HEK293 (cell line): ENCODE data around the gene ATP6V0A1.
A peak's percentile ranks its signal among the peaks of the same experiment; 100 is the strongest.

Source experiments
- CTCF ChIA-PET: fragments of 350-600 bp; formaldehyde crosslinking; extraction: SDS; loops from one replicate; lab custom pipeline; 2021; ENCODE audit warnings: antibody characterized with exemption; lab: Yijun Ruan, JAX
- POLR2A ChIA-PET: fragments of 300-600 bp; formaldehyde crosslinking; extraction: SDS; loops from one replicate; lab custom pipeline; 2020; ENCODE audit warnings: antibody characterized with exemption, inconsistent platforms; lab: Yijun Ruan, JAX
- H3K27ac ChIP-seq: fragments of 200-500 bp; sonication (Bioruptor generic); 2 replicates; pipeline ENCODE4 v1.5.1; 2014; ENCODE audit warnings: low read depth, low read length, control low read depth, inconsistent platforms; ENCODE audit errors: extremely low read depth
- H3K36me3 ChIP-seq, 2 experiments: fragments of 200-500 bp in 1 of 2; sonication (Bioruptor generic) in 1 of 2; 1 replicate in 1 of 2; 2 replicates in 1 of 2; pipeline ENCODE4 v1.5.1; 2014 to 2017; ENCODE audit warnings: inconsistent platforms in 2 of 2, low read length in 2 of 2; ENCODE audit not compliant: control insufficient read depth in 2 of 2, insufficient read depth in 1 of 2
- H3K4me1 ChIP-seq: fragments of 200-500 bp; sonication (Bioruptor generic); 2 replicates; pipeline ENCODE4 v1.5.1; 2014; ENCODE audit warnings: mild to moderate bottlenecking, low read length, inconsistent platforms; ENCODE audit not compliant: control insufficient read depth, insufficient read depth
- H3K4me3 ChIP-seq: 2 replicates; pipeline ENCODE4 v1.5.1; 2011; ENCODE audit warnings: low read depth, mild to moderate bottlenecking, control low read depth, low read length, moderate library complexity
- H3K9me3 ChIP-seq: fragments of 200-500 bp; sonication (Bioruptor generic); 2 replicates; pipeline ENCODE4 v1.5.1; 2014; ENCODE audit warnings: low read depth, low read length, inconsistent platforms; ENCODE audit not compliant: control insufficient read depth, insufficient read depth
- GLI4 ChIP-seq: fragments of 450-650 bp; formaldehyde crosslinking; IDR thresholded peaks from 2 replicates; pipeline ENCODE4 v1.5.1; 2016; ENCODE audit warnings: missing biosample characterization, missing genetic modification characterization
- GLIS1 ChIP-seq: fragments of 450-650 bp; formaldehyde crosslinking; IDR thresholded peaks from 2 replicates; pipeline ENCODE4 v1.5.1; 2016; ENCODE audit warnings: missing biosample characterization, missing genetic modification characterization
- KLF7 ChIP-seq: fragments of 450-650 bp; formaldehyde crosslinking; IDR thresholded peaks from 2 replicates; pipeline ENCODE4 v1.5.1; 2016; ENCODE audit warnings: missing biosample characterization, missing genetic modification characterization, borderline replicate concordance
- MEIS1 ChIP-seq: sonication (generic); formaldehyde crosslinking; IDR thresholded peaks from 2 replicates; pipeline ENCODE4 v1.8.1; 2022; ENCODE audit warnings: missing genetic modification reagents, mild to moderate bottlenecking, borderline replicate concordance
- OSR2 ChIP-seq: fragments of 450-650 bp; formaldehyde crosslinking; IDR thresholded peaks from 2 replicates; pipeline ENCODE4 v1.5.1; 2016; ENCODE audit warnings: missing biosample characterization, missing genetic modification characterization
- PRDM1 ChIP-seq: fragments of 450-650 bp; formaldehyde crosslinking; IDR thresholded peaks from 2 replicates; pipeline ENCODE4; 2016; ENCODE audit warnings: missing biosample characterization, missing genetic modification characterization
- PRDM10 ChIP-seq: fragments of 450-650 bp; formaldehyde crosslinking; IDR thresholded peaks from 2 replicates; pipeline ENCODE4 v1.5.1; 2016; ENCODE audit warnings: missing biosample characterization, missing genetic modification characterization
- SP7 ChIP-seq: fragments of 450-650 bp; formaldehyde crosslinking; IDR thresholded peaks from 2 replicates; pipeline ENCODE4 v1.5.1; 2016; ENCODE audit warnings: missing biosample characterization, missing genetic modification characterization
- ZBTB7A ChIP-seq: fragments of 450-650 bp; formaldehyde crosslinking; IDR thresholded peaks from 2 replicates; pipeline ENCODE4 v1.5.1; 2016; ENCODE audit warnings: low read depth, missing biosample characterization, missing genetic modification characterization
- ZEB2 ChIP-seq: fragments of 450-650 bp; formaldehyde crosslinking; IDR thresholded peaks from 2 replicates; pipeline ENCODE4 v1.5.1; 2016; ENCODE audit warnings: missing biosample characterization, missing genetic modification characterization
- ZFP3 ChIP-seq: fragments of 450-650 bp; formaldehyde crosslinking; IDR thresholded peaks from 2 replicates; pipeline ENCODE4 v1.5.1; 2016; ENCODE audit warnings: low read depth, missing biosample characterization, missing genetic modification characterization
- ZFP41 ChIP-seq: fragments of 450-650 bp; formaldehyde crosslinking; IDR thresholded peaks from 2 replicates; pipeline ENCODE4 v1.5.1; 2016; ENCODE audit warnings: missing biosample characterization, missing genetic modification characterization, borderline replicate concordance
- ZNF155 ChIP-seq: fragments of 450-650 bp; formaldehyde crosslinking; IDR thresholded peaks from 2 replicates; pipeline ENCODE4 v1.5.1; 2016; ENCODE audit warnings: missing biosample characterization, missing genetic modification characterization
- ZNF324 ChIP-seq: fragments of 450-650 bp; formaldehyde crosslinking; IDR thresholded peaks from 2 replicates; pipeline ENCODE4 v1.5.1; 2016; ENCODE audit warnings: missing biosample characterization, missing genetic modification characterization
- ZNF423 ChIP-seq: fragments of 450-650 bp; formaldehyde crosslinking; IDR thresholded peaks from 2 replicates; pipeline ENCODE4 v1.5.1; 2016; ENCODE audit warnings: missing biosample characterization, missing genetic modification characterization
- ZNF514 ChIP-seq: fragments of 450-650 bp; formaldehyde crosslinking; IDR thresholded peaks from 2 replicates; pipeline ENCODE4 v1.5.1; 2016; ENCODE audit warnings: missing biosample characterization, missing genetic modification characterization
- ZNF558 ChIP-seq: fragments of 450-650 bp; formaldehyde crosslinking; IDR thresholded peaks from 2 replicates; pipeline ENCODE4 v1.5.1; 2016; ENCODE audit warnings: missing biosample characterization, missing genetic modification characterization
- ZNF561 ChIP-seq: fragments of 450-650 bp; IDR thresholded peaks from 2 replicates; pipeline ENCODE4 v1.5.1; 2018; ENCODE audit warnings: missing biosample characterization, missing genetic modification characterization, borderline replicate concordance
- ZNF580 ChIP-seq: fragments of 450-650 bp; formaldehyde crosslinking; IDR thresholded peaks from 2 replicates; pipeline ENCODE4 v1.5.1; 2016; ENCODE audit warnings: missing biosample characterization, missing genetic modification characterization
- ZNF600 ChIP-seq: fragments of 450-650 bp; formaldehyde crosslinking; IDR thresholded peaks from 2 replicates; pipeline ENCODE4 v1.5.1; 2016; ENCODE audit warnings: missing biosample characterization, missing genetic modification characterization
- ZNF621 ChIP-seq: fragments of 450-650 bp; formaldehyde crosslinking; IDR thresholded peaks from 2 replicates; pipeline ENCODE4 v1.5.1; 2017; ENCODE audit warnings: missing biosample characterization, missing genetic modification characterization
- ZNF623 ChIP-seq: fragments of 450-650 bp; formaldehyde crosslinking; IDR thresholded peaks from 2 replicates; pipeline ENCODE4 v1.5.1; 2016; ENCODE audit warnings: missing biosample characterization, missing genetic modification characterization
- ZNF660 ChIP-seq: fragments of 450-650 bp; IDR thresholded peaks from 2 replicates; pipeline ENCODE4 v1.5.1; 2018; ENCODE audit warnings: missing biosample characterization, mild to moderate bottlenecking, missing genetic modification characterization
- ZNF670 ChIP-seq: fragments of 450-650 bp; formaldehyde crosslinking; IDR thresholded peaks from 2 replicates; pipeline ENCODE4 v1.5.1; 2016; ENCODE audit warnings: missing biosample characterization, missing genetic modification characterization, low read depth
- ZNF768 ChIP-seq: fragments of 450-650 bp; formaldehyde crosslinking; IDR thresholded peaks from 2 replicates; pipeline ENCODE4 v1.5.1; 2018; ENCODE audit warnings: missing biosample characterization, mild to moderate bottlenecking, missing genetic modification characterization
- ZNF776 ChIP-seq: fragments of 450-650 bp; formaldehyde crosslinking; IDR thresholded peaks from 2 replicates; pipeline ENCODE4 v1.5.0; 2017; ENCODE audit warnings: missing biosample characterization, missing genetic modification characterization, borderline replicate concordance
- ZNF843 ChIP-seq: fragments of 450-650 bp; formaldehyde crosslinking; IDR thresholded peaks from 2 replicates; pipeline ENCODE4 v1.5.1; 2016; ENCODE audit warnings: missing biosample characterization, missing genetic modification characterization
- ZSCAN23 ChIP-seq: fragments of 450-650 bp; formaldehyde crosslinking; IDR thresholded peaks from 2 replicates; pipeline ENCODE4 v1.5.1; 2016; ENCODE audit warnings: missing biosample characterization, missing genetic modification characterization
- TF ChIP-seq, protein P1 (sequence below): fragments of 450-650 bp; formaldehyde crosslinking; IDR thresholded peaks from 2 replicates; pipeline ENCODE4 v1.5.1; 2016; ENCODE audit warnings: missing biosample characterization, missing genetic modification characterization
- TF ChIP-seq, protein P2 (sequence below): fragments of 450-650 bp; formaldehyde crosslinking; IDR thresholded peaks from 2 replicates; pipeline ENCODE4 v1.5.1; 2016; ENCODE audit warnings: missing biosample characterization, missing genetic modification characterization
- TF ChIP-seq, protein P3 (sequence below): fragments of 450-650 bp; formaldehyde crosslinking; IDR thresholded peaks from 2 replicates; pipeline ENCODE4 v1.5.1; 2016; ENCODE audit warnings: missing biosample characterization, missing genetic modification characterization

Gene ATP6V0A1

DNA sequence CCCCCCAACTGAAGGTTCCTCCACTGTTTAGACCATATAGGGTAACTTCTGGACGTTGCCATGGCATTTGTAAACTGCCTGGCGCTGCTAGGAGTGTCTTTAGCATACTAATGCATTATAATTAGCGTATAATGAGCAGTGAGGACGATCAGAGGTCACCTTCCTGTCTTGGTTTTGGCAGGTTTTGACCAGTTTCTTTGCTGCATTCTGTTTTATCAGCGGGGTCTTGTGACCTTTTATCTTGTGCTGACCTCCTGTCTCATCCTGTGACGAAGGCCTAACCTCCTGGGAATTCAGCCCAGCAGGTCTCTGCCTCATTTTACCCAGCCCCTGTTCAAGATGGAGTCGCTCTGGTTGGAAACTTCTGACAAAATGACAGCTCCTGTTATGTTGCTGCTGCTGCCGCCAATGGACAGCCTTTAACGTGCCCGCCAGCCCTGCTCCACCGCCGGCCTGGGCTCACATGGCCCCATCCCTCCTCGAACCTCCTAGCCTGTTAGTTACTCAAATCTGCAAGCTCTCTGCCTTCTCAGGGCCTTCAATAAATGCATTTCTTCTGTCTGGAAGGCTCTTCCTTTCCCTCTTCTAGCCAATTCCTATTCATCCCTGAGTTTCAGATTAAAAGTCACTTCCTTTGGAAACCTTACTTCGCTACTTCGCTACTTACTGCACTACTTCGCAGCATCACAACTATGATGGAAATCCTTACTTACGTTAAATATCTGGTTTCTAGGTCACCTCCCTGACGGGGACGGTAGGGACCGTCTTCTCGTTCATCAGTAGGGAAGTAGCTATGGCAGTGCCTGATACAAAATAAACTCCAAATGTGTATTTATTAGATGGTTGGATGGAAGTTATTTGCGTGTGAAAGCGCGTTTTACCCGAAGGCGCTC is 76.7 kb downstream of the ATP6V0A1 start (continued):
- no peak; the same call in 1 of the 2 replicates for TF ChIP-seq PRDM10 (tag by site-specific recombination)
- TF ChIP-seq MEIS1 = no peak
- TF ChIP-seq ZFP3 (tag by site-specific recombination) = no peak
- TF ChIP-seq ZEB2 (tag by site-specific recombination) = peak; percentile 95; the same call in 1 of the 2 replicates
- no peak for TF ChIP-seq ZNF423 (tag by site-specific recombination)
- TF ChIP-seq, protein P1, sequence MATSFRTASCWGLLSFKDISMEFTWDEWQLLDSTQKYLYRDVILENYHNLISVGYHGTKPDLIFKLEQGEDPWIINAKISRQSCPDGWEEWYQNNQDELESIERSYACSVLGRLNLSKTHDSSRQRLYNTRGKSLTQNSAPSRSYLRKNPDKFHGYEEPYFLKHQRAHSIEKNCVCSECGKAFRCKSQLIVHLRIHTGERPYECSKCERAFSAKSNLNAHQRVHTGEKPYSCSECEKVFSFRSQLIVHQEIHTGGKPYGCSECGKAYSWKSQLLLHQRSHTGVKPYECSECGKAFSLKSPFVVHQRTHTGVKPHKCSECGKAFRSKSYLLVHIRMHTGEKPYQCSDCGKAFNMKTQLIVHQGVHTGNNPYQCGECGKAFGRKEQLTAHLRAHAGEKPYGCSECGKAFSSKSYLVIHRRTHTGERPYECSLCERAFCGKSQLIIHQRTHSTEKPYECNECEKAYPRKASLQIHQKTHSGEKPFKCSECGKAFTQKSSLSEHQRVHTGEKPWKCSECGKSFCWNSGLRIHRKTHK = no peak
- TF ChIP-seq PRDM1 (tag by site-specific recombination) = no peak
- peak; percentile 83 for TF ChIP-seq ZNF600
- peak; percentile 85; the same call in 1 of the 2 replicates for TF ChIP-seq SP7
- TF ChIP-seq ZSCAN23 (tag by site-specific recombination) = no peak
- TF ChIP-seq, protein P2, sequence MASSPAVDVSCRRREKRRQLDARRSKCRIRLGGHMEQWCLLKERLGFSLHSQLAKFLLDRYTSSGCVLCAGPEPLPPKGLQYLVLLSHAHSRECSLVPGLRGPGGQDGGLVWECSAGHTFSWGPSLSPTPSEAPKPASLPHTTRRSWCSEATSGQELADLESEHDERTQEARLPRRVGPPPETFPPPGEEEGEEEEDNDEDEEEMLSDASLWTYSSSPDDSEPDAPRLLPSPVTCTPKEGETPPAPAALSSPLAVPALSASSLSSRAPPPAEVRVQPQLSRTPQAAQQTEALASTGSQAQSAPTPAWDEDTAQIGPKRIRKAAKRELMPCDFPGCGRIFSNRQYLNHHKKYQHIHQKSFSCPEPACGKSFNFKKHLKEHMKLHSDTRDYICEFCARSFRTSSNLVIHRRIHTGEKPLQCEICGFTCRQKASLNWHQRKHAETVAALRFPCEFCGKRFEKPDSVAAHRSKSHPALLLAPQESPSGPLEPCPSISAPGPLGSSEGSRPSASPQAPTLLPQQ = 0 out of 2 replicates have a peak, but pooled peaks have one; percentile 14
- TF ChIP-seq ZNF660 (tag by site-specific recombination) = 0 out of 2 replicates have a peak, but pooled peaks have one; percentile 43
- no peak for TF ChIP-seq ZNF670
- no peak for TF ChIP-seq ZNF558 (tag by site-specific recombination)
- no peak for TF ChIP-seq ZNF514
- peak; percentile 78 for TF ChIP-seq ZBTB7A (tag by site-specific recombination)
- TF ChIP-seq ZNF623 (tag by site-specific recombination) = no peak
- TF ChIP-seq, all 188 proteins: peak for 28

GRCh38 chr17:42536048-42536371 is 77.3 kb downstream of the ATP6V0A1 start, which contains the start of gene NAGLU:
TSS of gene NAGLU (plus strand) at chr17:42536241. CDS start at chr17:42536273, 32 bp downstream.
- peaks cover 12 to 24% of the 10 kb centered on the region in 2 experiments; a peak in 2 of 3 replicates for H3K36me3 ChIP-seq
- H3K9me3 ChIP-seq = no peaks in the 10 kb centered on the region
- H3K27ac ChIP-seq = peak within 1 kb of the TSS; percentile 98
- peaks cover 13% of the 10 kb centered on the region for H3K4me1 ChIP-seq
- peak within 1 kb of the TSS; percentile 44 for H3K4me3 ChIP-seq
- CTCF ChIA-PET = interaction anchor here (0.7 to 4.1 kb wide), 6 partner anchors 9 to 416 kb away, joined by 3 to 19 read pairs (median 6); partner anchors contain the start of gene PSMC3IP
- POLR2A ChIA-PET = interaction anchor here (0.5 to 2.7 kb wide), 17 partner anchors 9 to 519 kb away, joined by 3 to 23 read pairs (median 4); partner anchors contain the start of genes CAVIN1, DNAJC7, PLEKHH3 and PSMC3IP
- TF ChIP-seq ZFP41 (tag by site-specific recombination) = no peak
- TF ChIP-seq ZNF621 (tag by site-specific recombination) = no peak
- TF ChIP-seq MEIS1 = no peak
- TF ChIP-seq ZNF580 (tag by site-specific recombination) = 0 out of 2 replicates have a peak, but pooled peaks have one; percentile 41
- TF ChIP-seq, protein P3, sequence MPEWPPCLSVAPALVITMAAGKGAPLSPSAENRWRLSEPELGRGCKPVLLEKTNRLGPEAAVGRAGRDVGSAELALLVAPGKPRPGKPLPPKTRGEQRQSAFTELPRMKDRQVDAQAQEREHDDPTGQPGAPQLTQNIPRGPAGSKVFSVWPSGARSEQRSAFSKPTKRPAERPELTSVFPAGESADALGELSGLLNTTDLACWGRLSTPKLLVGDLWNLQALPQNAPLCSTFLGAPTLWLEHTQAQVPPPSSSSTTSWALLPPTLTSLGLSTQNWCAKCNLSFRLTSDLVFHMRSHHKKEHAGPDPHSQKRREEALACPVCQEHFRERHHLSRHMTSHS (tag by site-specific recombination) = no peak
- TF ChIP-seq ZNF561 (tag by site-specific recombination) = peak; percentile 83
- TF ChIP-seq ZNF768 (tag by site-specific recombination) = no peak
- no peak for TF ChIP-seq ZNF324 (tag by site-specific recombination)
- no peak for TF ChIP-seq ZNF155 (tag by site-specific recombination)
- peak; percentile 84 for TF ChIP-seq OSR2
- no peak for TF ChIP-seq GLI4
- TF ChIP-seq GLIS1 (tag by site-specific recombination) = peak; percentile 98
- no peak for TF ChIP-seq ZNF776 (tag by site-specific recombination)
- peak; percentile 74; the same call in 1 of the 2 replicates for TF ChIP-seq ZNF843 (tag by site-specific recombination)
- peak; percentile 53; the same call in 1 of the 2 replicates for TF ChIP-seq KLF7 (tag by site-specific recombination)
